ENCODE results near the gene ZNF546.
A peak's percentile ranks its signal among the peaks of the same experiment; 100 is the strongest.
"Not testable (repeated sequence)": the region's sequence is repeated elsewhere in the genome, so short reads cannot be mapped to it uniquely, and the experiment has no call there.

Gene ZNF546

GRCh38 chr19:39996811-39997637 is at the start of gene ZNF546:
Gene ZNF546, plus strand, starts transcription at chr19:39997060. Its CDS starts 1,267 bp downstream, at chr19:39998327.
- TF ChIP-seq CTCF (conservative IDR thresholded peaks at IDR 0.05; ENCODE audit: low read depth, low read length) = no peak
- peak within 1 kb of the TSS; percentile 96 for H3K4me3 ChIP-seq (ENCODE audit: low read length)
- peak; percentile 45 for DNase-seq (ENCODE audit: low read depth)

GRCh38 chr19:39949026-39949747 is 47.7 kb upstream of the ZNF546 start:
- H3K4me3 ChIP-seq (ENCODE audit: low read length) = no peak overlapping the region
- DNase-seq (ENCODE audit: low read depth) = no peak
- TF ChIP-seq CTCF (conservative IDR thresholded peaks at IDR 0.05; ENCODE audit: low read depth, low read length) = no peak

GRCh38 chr19:39951065-39951650 is 45.7 kb upstream of the ZNF546 start:
- H3K4me3 ChIP-seq (ENCODE audit: low read length) = no peak overlapping the region
- DNase-seq (ENCODE audit: low read depth) = no peak
- TF ChIP-seq CTCF (conservative IDR thresholded peaks at IDR 0.05; ENCODE audit: low read depth, low read length) = no peak

GRCh38 chr19:39951686-39952085 is 45.2 kb upstream of the ZNF546 start:
- no peak for TF ChIP-seq CTCF (conservative IDR thresholded peaks at IDR 0.05; ENCODE audit: low read depth, low read length)
- DNase-seq (ENCODE audit: low read depth) = no peak
- H3K4me3 ChIP-seq (ENCODE audit: low read length) = no peak overlapping the region

DNA sequence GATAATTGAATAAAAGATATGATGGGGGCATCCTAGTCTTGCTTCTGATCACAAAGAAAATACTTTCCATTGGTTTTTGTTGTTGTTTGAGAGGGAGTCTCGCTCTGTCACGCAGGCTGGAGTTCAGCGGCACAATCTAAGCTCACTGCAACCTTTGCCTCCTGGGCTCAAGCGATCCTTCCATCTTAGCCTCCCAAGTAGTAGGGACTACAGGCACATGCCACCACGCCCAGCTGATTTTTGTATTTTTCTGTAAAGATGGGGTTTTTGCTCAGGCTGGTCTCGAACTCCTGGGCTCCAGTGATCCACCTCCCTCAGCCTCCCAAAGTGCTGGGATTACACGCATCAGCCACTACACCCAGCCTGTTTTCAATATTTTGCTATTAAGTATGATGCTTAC is 42.9 kb upstream of the ZNF546 start:
- DNase-seq (ENCODE audit: low read depth) = no peak
- no peak for TF ChIP-seq CTCF (conservative IDR thresholded peaks at IDR 0.05; ENCODE audit: low read depth, low read length)

DNA sequence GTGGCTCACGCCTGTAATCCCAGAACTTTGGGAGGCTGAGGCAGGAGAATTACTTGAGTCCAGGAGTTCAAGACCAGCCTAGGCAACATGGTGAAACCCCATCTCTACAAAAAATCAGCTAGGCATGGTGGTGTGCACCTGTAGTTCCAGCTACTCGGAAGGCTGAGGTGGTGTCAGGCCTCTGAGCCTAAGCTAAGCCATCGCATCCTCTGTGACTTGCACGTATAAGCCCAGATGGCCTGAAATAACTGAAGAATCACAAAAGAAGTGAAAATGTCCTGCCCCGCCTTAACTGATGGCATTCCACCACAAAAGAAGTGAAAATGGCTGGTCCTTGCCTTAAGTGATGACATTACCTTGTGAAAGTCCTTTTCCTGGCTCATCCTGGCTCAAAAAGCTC is 39.0 kb upstream of the ZNF546 start:
- not testable (repeated sequence) for H3K4me3 ChIP-seq (ENCODE audit: low read length); DNase-seq (ENCODE audit: low read depth)

More for the DNA sequence above, 42.9 kb upstream of the ZNF546 start:
- H3K4me3 ChIP-seq (ENCODE audit: low read length) = no peak overlapping the region

DNA sequence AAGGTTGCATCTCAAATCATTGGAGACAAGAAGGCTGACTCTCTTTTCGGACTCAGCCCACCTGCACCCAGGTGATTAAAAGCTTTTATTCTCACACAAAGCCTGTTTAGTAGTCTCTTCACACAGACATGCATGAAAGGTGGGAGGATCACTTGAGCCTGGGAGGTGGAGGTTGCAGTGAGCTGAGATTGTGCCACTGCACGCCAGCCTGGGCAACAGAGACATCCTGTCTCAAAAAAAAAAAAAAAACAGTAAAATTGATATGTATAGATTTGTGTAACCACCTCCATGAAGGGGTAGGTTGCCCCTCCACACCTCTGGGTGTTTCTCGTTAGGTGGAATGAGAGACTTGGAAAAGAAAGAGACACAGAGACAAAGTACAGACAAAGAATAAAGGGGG is 37.9 kb upstream of the ZNF546 start:
- not testable (repeated sequence) for DNase-seq (ENCODE audit: low read depth); H3K4me3 ChIP-seq (ENCODE audit: low read length)

GRCh38 chr19:39959407-39959806 is 37.5 kb upstream of the ZNF546 start:
- DNase-seq (ENCODE audit: low read depth); H3K4me3 ChIP-seq (ENCODE audit: low read length): not testable (repeated sequence)

All from retinal pigment epithelial cell (primary cell).